AG08396 (cell line): ENCODE data around the gene IGF2BP2.
"Not testable (repeated sequence)": the region's sequence is repeated elsewhere in the genome, so short reads cannot be mapped to it uniquely, and the experiment has no call there.

ENCODE experiments used
- DNase-seq: peaks from one replicate; pipeline ENCODE4 v3.0.0; 2012; ENCODE audit warnings: low spot score, mixed read lengths

The IGF2BP2 gene

DNA sequence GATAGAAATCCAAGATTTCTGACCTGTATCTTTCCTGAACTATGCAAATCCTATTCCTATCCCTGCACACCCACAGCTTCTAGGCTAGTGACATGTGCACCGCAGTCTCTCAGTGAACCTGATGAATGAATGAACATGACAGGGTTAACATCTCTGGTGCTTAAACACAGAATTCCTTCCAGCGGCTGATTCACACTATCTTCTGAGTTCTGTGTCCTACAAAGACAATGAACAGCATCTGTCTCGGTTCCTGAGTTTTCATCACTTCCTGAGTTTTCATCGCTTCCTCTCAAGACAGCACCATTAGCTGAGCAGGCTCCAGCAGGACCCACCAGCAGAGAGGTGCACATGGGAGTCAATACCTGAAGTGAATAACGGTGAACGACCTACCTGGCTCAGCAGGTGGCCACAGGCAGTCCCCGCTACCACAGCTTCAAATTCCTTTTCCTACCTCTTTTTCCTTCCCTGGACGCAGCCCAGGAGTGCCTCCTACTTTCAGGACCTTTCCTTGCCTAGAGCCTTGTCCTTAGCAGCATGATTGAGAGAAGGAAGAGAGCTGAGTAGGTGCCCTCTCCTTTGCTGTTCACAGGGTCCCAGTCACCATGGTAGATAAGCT lies 113.5 kb downstream of the IGF2BP2 start:
- no peak for DNase-seq

DNA sequence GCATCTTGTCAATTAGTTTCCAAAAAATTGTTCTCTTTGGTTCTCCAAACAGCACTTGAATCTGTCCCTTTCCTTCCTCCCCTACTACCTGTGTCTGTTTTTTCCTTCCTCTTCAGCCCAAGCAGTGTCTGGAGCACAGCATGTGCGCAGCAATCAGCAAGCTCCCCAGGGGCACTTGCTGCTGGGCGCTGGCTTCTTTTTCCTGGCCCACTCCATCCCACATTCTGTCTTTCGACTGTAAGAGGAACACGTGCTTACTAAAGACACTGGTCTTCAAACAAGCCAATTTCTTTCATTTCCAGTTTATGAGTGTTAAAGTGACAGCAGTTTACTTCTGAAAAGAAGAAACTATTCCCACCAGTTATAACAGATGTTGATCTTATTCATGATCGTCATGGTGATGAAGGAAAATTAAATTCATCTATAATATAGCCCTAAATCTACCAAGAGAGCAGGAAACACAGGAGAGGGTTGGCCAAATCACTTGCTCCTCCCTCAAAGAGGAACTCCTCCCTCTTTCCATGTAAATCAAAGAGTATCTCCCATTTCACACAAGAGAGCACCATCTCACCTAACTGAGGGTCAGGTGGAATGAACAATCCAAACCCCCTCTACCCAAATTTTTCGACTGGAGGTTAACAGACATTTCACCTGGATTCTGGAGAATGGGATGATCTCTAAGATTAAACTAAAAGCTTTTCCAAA lies 115.4 kb downstream of the IGF2BP2 start:
- DNase-seq: no peak

GRCh38 chr3:185708392-185708791 lies 116.5 kb downstream of the IGF2BP2 start:
- no peak for DNase-seq

DNA sequence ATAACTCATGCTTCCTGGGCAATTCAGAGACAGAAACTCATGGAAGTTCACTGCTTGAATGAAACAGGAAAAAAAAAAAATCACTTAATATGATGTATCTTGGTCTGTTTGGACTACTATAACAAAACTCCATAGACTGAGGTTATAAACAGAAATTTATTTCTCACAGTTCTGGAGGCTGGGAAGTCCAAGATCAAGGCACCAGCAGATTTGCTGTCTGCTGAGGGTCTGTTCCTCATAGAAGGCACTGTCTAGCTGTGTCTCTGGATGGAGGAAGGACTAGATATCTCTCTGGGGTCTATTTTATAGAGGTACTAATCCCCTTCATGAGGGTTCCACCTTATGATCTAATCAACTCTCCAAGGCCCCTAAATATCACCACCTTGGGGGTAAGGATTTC lies 119.3 kb downstream of the IGF2BP2 start:
- no peak for DNase-seq

DNA sequence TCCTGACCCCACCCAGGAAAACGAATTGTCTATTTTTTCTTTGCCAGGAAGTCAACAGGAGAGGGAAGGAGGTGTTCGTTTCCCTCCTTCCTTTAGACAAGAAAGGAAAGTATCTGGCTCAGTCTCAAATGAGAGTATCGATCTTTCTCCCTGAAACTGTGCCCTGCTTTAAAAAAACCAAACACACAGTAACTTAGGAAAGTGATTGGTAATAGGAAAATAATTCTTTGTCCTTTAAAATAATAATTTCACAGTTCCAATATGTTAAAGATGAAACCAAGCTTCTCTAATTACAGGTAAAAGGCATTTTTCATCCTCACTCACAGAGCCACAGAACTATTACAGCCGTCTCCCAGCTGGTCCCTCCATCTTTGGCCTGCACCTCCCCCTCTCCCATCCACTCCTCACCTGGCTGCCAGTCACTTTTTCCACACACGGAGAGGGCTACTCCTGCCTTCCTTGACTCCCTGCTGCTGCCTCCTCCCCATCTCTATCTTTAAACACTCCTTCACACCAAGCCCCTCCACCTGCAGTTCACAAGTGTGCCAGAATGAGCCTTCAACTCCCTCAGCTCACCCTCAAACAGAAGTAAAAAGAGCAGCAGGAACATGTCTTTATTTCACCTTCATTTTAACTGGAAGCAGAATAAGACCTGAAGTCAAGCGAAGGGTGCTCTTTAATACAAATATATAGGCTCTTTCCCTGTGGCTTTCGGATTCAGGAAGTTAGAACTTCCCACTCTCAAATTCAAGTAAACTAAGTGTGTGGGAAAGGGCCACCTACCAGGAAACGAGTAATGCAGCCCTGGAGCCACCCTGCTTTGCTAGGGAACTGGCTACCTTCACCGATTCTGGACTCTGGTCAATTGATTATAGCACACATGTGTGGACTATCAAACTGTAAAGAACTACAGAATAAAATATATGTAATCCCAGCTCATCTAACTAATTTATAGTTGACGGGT lies 122.3 kb downstream of the IGF2BP2 start:
- no peak for DNase-seq

- DNase-seq: no peak
Observed at GRCh38 chr3:185701611-185702261, 123.1 kb downstream of the IGF2BP2 start.

DNA sequence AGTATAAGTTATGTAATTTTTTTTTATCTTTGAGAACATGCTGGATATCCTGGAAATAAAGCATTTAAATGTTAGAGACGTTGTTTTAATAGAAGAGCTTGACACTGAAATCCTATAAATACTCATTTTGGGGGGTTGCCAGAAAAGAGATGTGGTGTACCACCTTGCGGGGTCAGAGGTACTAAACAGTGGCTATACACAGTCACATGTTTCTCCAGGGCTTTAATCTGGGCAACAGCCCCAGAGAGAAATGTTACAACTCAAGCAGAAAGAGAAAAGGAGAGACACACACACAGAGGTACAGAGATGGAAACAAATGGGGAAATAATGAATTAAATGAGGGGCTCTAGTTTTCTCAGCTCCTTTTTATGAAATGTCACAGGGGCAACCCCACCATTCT lies 124.9 kb downstream of the IGF2BP2 start:
- no peak for DNase-seq

DNA sequence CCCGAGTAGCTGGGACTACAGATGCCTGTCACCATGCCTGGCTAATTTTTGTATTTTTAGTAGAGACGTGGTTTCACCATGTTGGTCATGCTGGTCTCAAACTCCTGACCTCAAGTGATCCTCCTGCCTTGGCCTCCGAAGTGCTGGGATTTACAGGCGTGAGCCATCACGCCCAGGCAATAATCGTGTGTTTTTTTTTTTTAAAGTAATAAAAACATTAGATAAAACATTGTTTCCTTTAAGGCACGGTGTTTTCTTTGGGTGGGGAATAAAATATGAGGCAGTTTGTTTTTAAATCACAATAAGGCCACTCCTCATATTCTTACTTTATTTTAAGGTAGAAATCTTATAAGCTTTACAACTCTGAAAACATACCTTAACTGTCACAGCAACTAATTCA lies 127.6 kb downstream of the IGF2BP2 start:
- DNase-seq: not testable (repeated sequence)

- no peak for DNase-seq
Observed at GRCh38 chr3:185696039-185696438, 128.8 kb downstream of the IGF2BP2 start.

- no peak for DNase-seq
Observed at GRCh38 chr3:185693985-185694653, 130.7 kb downstream of the IGF2BP2 start.

GRCh38 chr3:185691622-185692021 lies 133.2 kb downstream of the IGF2BP2 start:
- DNase-seq: no peak

GRCh38 chr3:185687271-185687878 lies 137.5 kb downstream of the IGF2BP2 start:
- no peak for DNase-seq

- DNase-seq: no peak
Observed at GRCh38 chr3:185685231-185686035, 139.4 kb downstream of the IGF2BP2 start.

DNA sequence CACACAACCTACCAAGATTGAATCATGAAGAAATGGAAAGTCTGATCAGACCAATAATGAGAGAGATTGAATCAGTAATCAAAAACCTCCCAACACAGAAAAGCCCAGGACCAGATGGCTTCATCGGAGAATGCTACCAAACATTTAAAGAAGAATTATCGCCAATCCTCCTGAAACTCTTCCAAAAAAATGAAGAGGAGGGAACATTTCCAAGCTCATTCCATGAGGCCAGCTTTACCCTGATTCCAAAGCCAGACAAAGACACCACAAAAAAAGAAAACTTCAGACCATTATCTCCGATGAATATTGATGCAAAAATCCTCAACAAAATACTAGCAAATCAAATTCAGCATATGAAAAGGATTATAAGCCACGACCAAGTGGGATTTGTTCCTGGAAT lies 144.6 kb downstream of the IGF2BP2 start:
- DNase-seq: no peak

DNA sequence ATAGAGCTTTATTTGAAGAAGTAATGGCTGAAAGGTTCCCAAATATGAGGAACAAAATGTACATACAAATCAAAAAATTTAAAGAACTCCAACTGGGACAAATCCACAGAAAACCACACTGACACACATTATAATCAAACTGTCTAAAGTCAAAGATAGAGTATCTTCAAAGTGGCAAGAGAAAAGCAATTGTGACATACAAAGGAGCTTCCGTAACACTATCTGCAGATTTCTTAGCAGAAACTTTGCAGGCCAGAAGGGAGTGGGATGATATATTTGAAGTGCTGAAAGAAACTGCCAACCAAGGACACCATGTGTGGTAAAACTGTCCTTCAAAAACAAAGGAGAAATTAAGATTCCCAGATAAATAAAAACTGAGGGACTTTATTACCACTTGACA lies 146.8 kb downstream of the IGF2BP2 start:
- no peak for DNase-seq

- peak; percentile 67 for DNase-seq
Observed at GRCh38 chr3:185677146-185677829, 147.6 kb downstream of the IGF2BP2 start.

DNA sequence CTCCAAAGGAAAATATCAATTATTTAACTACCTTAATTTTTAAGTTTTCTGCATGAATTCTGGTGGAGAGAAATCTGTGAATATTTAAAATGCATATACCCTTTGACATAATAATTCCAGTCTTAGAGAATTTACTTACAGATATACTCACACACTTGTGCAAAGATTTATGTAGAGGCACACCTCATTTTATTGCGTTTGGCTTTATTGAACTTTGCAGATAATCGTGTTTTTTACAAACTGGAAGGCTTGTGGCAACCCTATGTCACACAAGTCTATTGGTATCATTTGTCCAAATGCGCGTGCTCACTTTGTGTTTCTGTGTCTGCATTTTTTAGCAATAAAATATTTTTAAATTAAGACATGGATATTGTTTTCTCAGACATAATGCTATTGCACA lies 157.3 kb downstream of the IGF2BP2 start:
- no peak for DNase-seq

DNA sequence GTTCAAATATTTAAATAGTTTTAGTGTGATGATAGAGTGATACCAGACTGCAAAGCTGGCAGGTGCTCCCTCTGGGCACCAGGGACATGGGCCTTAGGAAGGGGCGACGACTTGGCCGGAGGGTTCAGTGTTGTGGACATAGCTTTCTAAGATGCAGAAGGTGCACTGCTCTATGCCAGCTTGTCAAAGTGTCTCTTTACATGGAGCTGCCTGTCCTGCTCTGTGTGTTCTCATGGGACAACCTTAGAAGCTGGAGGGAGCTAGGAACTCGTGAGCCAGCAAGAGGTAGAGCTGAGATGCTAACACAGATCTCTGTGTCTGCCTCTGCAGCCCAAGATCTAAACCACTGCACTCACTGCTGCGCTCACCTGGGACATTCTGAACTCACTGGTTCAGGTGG lies 160.9 kb downstream of the IGF2BP2 start:
- no peak for DNase-seq

DNA sequence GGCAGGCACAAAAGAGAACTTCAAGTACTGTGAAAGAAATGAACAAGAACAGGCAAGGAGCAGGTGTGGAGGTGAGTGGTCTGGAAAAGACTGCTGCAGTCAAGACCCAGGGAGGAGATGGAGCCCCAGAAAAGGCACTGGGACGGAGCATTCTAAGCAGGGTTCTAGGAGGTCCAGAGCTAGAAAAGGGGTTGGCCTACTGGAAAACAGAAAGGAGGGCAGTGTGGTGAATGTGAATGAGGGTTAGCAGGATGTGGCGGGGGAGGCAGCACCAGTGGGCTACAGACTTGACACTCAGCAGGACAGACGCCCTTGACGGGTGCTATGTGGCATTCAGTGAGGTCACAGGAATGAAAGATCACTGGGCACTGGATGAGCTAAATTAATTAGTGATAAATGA lies 163.1 kb downstream of the IGF2BP2 start:
- DNase-seq: no peak

GRCh38 chr3:185661296-185661695 lies 163.5 kb downstream of the IGF2BP2 start:
- not testable (repeated sequence) for DNase-seq
